ENCODE data around the gene EPN2. TPM values are rescaled to one million over a fixed set of nuclear protein-coding genes. Genes with fewer than 3 reads are reported as not detected.

The EPN2 gene
- total RNA-seq, 1 experiment from 2014 or later = 73.1 TPM

- TF ChIP-seq JUND (IDR thresholded peaks at IDR 0.05) (no peak), REST (IDR thresholded peaks at IDR 0.05; ENCODE audit: low read depth) (no peak), YY1 (IDR thresholded peaks at IDR 0.05; ENCODE audit: extremely low read depth, insufficient replicate concordance, low read depth, low read length) (no peak), ATF3 (IDR thresholded peaks at IDR 0.05) (no peak), TCF7L2 (IDR thresholded peaks at IDR 0.05; ENCODE audit: borderline replicate concordance, extremely low read depth, insufficient read depth, insufficient read length) (no peak), EGR1 (IDR thresholded peaks at IDR 0.05; ENCODE audit: low read depth) (no peak), MAX (IDR thresholded peaks at IDR 0.05) (no peak), SRF (IDR thresholded peaks at IDR 0.05; ENCODE audit: low read depth) (no peak), SIN3A (IDR thresholded peaks at IDR 0.05; ENCODE audit: low read depth) (no peak), POLR2AphosphoS5 (IDR thresholded peaks at IDR 0.05; ENCODE audit: low read depth, low read length) (no peak), ZFX (IDR thresholded peaks at IDR 0.05) (no peak), RAD21 (IDR thresholded peaks at IDR 0.05; ENCODE audit: low read depth) (no peak), CEBPB (IDR thresholded peaks at IDR 0.05; ENCODE audit: low read depth) (no peak), POLR2A (IDR thresholded peaks at IDR 0.05; ENCODE audit: borderline replicate concordance, extremely low read depth, insufficient read depth, insufficient read length) (no peak)
- TF ChIP-seq, protein P1, sequence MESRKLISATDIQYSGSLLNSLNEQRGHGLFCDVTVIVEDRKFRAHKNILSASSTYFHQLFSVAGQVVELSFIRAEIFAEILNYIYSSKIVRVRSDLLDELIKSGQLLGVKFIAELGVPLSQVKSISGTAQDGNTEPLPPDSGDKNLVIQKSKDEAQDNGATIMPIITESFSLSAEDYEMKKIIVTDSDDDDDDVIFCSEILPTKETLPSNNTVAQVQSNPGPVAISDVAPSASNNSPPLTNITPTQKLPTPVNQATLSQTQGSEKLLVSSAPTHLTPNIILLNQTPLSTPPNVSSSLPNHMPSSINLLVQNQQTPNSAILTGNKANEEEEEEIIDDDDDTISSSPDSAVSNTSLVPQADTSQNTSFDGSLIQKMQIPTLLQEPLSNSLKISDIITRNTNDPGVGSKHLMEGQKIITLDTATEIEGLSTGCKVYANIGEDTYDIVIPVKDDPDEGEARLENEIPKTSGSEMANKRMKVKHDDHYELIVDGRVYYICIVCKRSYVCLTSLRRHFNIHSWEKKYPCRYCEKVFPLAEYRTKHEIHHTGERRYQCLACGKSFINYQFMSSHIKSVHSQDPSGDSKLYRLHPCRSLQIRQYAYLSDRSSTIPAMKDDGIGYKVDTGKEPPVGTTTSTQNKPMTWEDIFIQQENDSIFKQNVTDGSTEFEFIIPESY (IDR thresholded peaks at IDR 0.05; ENCODE audit: extremely low read depth, insufficient replicate concordance, low read length) = no peak
- Histone ChIP-seq H3K9ac (ENCODE audit: low read length) (no peak overlapping the region), H3K4me1 (ENCODE audit: control insufficient read depth in 1 of 2, insufficient read depth in 2 of 2, low read length in 2 of 2) (peaks cover 6 to 25% of the 10 kb centered on the region in 2 experiments; a peak in 3 of 4 replicates), H3K9me2 (ENCODE audit: insufficient read depth) (no peaks in the 10 kb centered on the region), H3K27ac (ENCODE audit: low read depth, low read length) (no peak overlapping the region), H2AFZ (ENCODE audit: low read depth, low read length, poor library complexity, severe bottlenecking) (no peak overlapping the region), H3K4me3 (replicated peaks in 1 of 2; ENCODE audit: low read depth in 1 of 2, low read length in 2 of 2) (no peak overlapping the region), H4K20me1 (ENCODE audit: insufficient read depth) (no peaks in the 10 kb centered on the region), H3K79me2 (ENCODE audit: insufficient read depth, low read length) (no peaks in the 10 kb centered on the region; the same call in 1 of the 2 replicates), H3K27me3 (ENCODE audit: insufficient read depth, low read length) (no peaks in the 10 kb centered on the region), H3K36me3 (ENCODE audit: control insufficient read depth in 1 of 2, insufficient read depth in 2 of 2, low read length in 2 of 2) (peaks cover 18 to 26% of the 10 kb centered on the region in 2 experiments; a peak in 3 of 4 replicates), H3K9me3 (ENCODE audit: control insufficient read depth in 1 of 2, insufficient read depth in 1 of 2, low read depth in 1 of 2, low read length in 2 of 2) (no peaks in the 10 kb centered on the region), H3K4me2 (ENCODE audit: low read length) (no peak overlapping the region)
- BruUV-seq (replicated peaks) = no TSS peak
- ATAC-seq (no peak), DNase-seq (ENCODE audit: low read depth, low spot score) (no peak)
- ChIA-PET POLR2A (no interaction called here), CTCF (no interaction called here), RAD21 (ENCODE audit: low non-redundant PET in 1 of 2, low total read pairs in 2 of 2, uncharacterized antibody in 2 of 2, unreplicated experiment in 2 of 2) (no interaction called here)
- intact Hi-C loops (cut with micrococcal nuclease) = no loop called here
Observed at GRCh38 chr17:19383681-19384470, 146.7 kb downstream of the EPN2 start.
